HEK293 (cell line): Measurements from ENCODE around the gene SPEF1.

Experiments
- CTCF ChIP-seq: fragments of 450-650 bp; formaldehyde crosslinking; IDR thresholded peaks from 2 replicates; pipeline ENCODE4 v1.5.1; 2016; ENCODE audit warnings: missing biosample characterization, missing genetic modification characterization
- MYNN ChIP-seq: fragments of 450-650 bp; formaldehyde crosslinking; IDR thresholded peaks from 2 replicates; pipeline ENCODE4 v1.5.1; 2016; ENCODE audit warnings: missing biosample characterization, missing genetic modification characterization, borderline replicate concordance
- OSR2 ChIP-seq: fragments of 450-650 bp; formaldehyde crosslinking; IDR thresholded peaks from 2 replicates; pipeline ENCODE4 v1.5.1; 2016; ENCODE audit warnings: missing biosample characterization, missing genetic modification characterization
- TCF7L2 ChIP-seq: IDR thresholded peaks from 2 replicates; pipeline ENCODE4 v1.6.1; 2011; ENCODE audit warnings: low read depth, mild to moderate bottlenecking, inconsistent platforms, low read length, moderate library complexity, borderline replicate concordance
- ZNF138 ChIP-seq: fragments of 450-650 bp; formaldehyde crosslinking; IDR thresholded peaks from 2 replicates; pipeline ENCODE4 v1.5.1; 2016; ENCODE audit warnings: missing biosample characterization, missing genetic modification characterization, borderline replicate concordance
- ZNF221 ChIP-seq: fragments of 450-650 bp; formaldehyde crosslinking; IDR thresholded peaks from 2 replicates; pipeline ENCODE4 v1.5.1; 2017; ENCODE audit warnings: missing biosample characterization, missing genetic modification characterization, borderline replicate concordance
- ZNF521 ChIP-seq: fragments of 450-650 bp; formaldehyde crosslinking; IDR thresholded peaks from 2 replicates; pipeline ENCODE4 v1.5.1; 2017; ENCODE audit warnings: missing biosample characterization, mild to moderate bottlenecking, missing genetic modification characterization
- ZNF791 ChIP-seq: fragments of 450-650 bp; formaldehyde crosslinking; IDR thresholded peaks from 2 replicates; pipeline ENCODE4 v1.5.1; 2016; ENCODE audit warnings: missing biosample characterization, missing genetic modification characterization
- ZXDB ChIP-seq: fragments of 450-650 bp; formaldehyde crosslinking; IDR thresholded peaks from 2 replicates; pipeline ENCODE4 v1.5.1; 2016; ENCODE audit warnings: missing biosample characterization, missing genetic modification characterization

DNA sequence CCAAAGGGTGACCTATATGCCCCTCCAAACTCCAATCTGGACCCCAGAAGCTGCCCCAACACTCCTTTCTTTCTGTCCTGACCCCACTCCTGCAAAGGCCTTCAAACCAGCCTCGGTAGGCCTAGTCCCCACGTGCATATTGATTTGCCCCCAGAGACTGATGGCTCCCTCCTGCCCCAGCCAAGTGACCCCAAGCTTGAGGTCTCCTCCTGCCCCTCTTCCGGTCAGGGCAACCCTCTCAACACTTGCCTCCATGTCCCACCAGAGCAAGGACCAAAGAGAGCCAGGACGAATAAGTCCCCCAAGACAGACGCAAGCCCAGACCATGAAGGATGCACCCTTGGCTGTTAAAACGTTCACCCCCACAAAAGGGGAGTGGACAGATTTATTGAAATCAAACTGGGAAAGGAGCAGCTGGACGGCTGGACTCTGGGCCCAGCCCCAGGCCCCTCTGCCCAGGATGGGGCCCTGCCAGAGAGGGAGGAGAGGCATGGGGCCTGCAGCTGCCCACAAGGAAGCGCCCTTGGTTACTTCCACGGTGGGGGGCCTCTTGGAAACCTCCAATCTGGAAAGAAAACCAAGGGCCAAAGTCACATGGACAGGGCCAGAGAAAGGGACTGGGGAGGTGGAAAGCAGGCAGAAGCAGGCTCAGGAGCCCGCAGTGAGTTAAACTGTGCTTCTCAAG, 2.4 kb upstream of the SPEF1 start:
- no peak for TF ChIP-seq OSR2
- TF ChIP-seq ZNF221 = no peak
- no peak for TF ChIP-seq ZNF521 (tag by site-specific recombination)
- no peak for TF ChIP-seq CTCF (tag by site-specific recombination)
- TF ChIP-seq TCF7L2 = no peak
- no peak for TF ChIP-seq ZNF138 (tag by site-specific recombination)
- no peak for TF ChIP-seq MYNN (tag by site-specific recombination)
- TF ChIP-seq ZNF791 (tag by site-specific recombination) = no peak
- TF ChIP-seq ZXDB (tag by site-specific recombination) = no peak
